HepG2 (cell line): ENCODE measurements around the gene UBE2B. TPM values are rescaled to one million over a fixed set of nuclear protein-coding genes. Genes with fewer than 3 reads are reported as not detected.

Source experiments
- ASH2L ChIP-seq: fragments of 300-600, 200-600 bp; sonication (generic); IDR thresholded peaks from 2 replicates; pipeline ENCODE4 v1.7.0; 2017; ENCODE audit warnings: low read depth, mild to moderate bottlenecking, moderate library complexity, mixed read lengths, low read length; ENCODE audit not compliant: insufficient read length
- BRCA1 ChIP-seq: sonication (generic); formaldehyde crosslinking; IDR thresholded peaks from 2 replicates; pipeline ENCODE4 v1.4.0; 2020; ENCODE audit warnings: missing genetic modification reagents
- HDAC1 ChIP-seq: sonication (generic); formaldehyde crosslinking; IDR thresholded peaks from 2 replicates; pipeline ENCODE4 v1.5.1; 2020; ENCODE audit warnings: mild to moderate bottlenecking, missing genetic modification reagents
- HIVEP1 ChIP-seq: sonication (generic); formaldehyde crosslinking; IDR thresholded peaks from 2 replicates; pipeline ENCODE4 v1.4.0; 2020; ENCODE audit warnings: mild to moderate bottlenecking, missing genetic modification reagents
- HNF1A ChIP-seq, 2 experiments: sonication (generic) in 1 of 2; formaldehyde crosslinking in 1 of 2; IDR thresholded peaks; 2 replicates each; pipeline versions ENCODE4 v1.4.0 to v1.6.1; 2016 to 2020; ENCODE audit warnings: borderline replicate concordance in 1 of 2, low read depth in 1 of 2, mild to moderate bottlenecking in 1 of 2, missing genetic modification reagents in 1 of 2
- NRL ChIP-seq: sonication (generic); formaldehyde crosslinking; IDR thresholded peaks from 2 replicates; pipeline ENCODE4 v1.5.0; 2020; ENCODE audit warnings: missing genetic modification reagents, mild to moderate bottlenecking, moderate library complexity, borderline replicate concordance
- XRCC5 ChIP-seq: fragments of 200-400 bp; formaldehyde crosslinking; optimal IDR thresholded peaks from 2 replicates; pipeline ENCODE3; 2017; ENCODE audit warnings: mild to moderate bottlenecking, low read length
- ZFP36L1 ChIP-seq: sonication (generic); formaldehyde crosslinking; IDR thresholded peaks from 2 replicates; pipeline ENCODE4 v1.8.0; 2022; ENCODE audit warnings: mild to moderate bottlenecking, missing genetic modification reagents, moderate library complexity
- ZNF274 ChIP-seq: sonication (generic); formaldehyde crosslinking; IDR thresholded peaks from 2 replicates; pipeline ENCODE4 v1.5.1; 2020; ENCODE audit warnings: mild to moderate bottlenecking, missing genetic modification reagents
- ZNF724P ChIP-seq: sonication (generic); formaldehyde crosslinking; IDR thresholded peaks from 2 replicates; pipeline ENCODE4 v1.8.0; 2022; ENCODE audit warnings: missing genetic modification reagents, borderline replicate concordance
- ZNF781 ChIP-seq: sonication (generic); formaldehyde crosslinking; IDR thresholded peaks from 2 replicates; pipeline ENCODE4 v1.5.1; 2020; ENCODE audit warnings: borderline replicate concordance, mild to moderate bottlenecking, missing genetic modification reagents; ENCODE audit errors: not compliant biosample characterization
- ZNF782 ChIP-seq: sonication (generic); formaldehyde crosslinking; IDR thresholded peaks from 2 replicates; pipeline ENCODE4 v1.4.0; 2020; ENCODE audit warnings: missing genetic modification reagents, mild to moderate bottlenecking, borderline replicate concordance
- polyA plus RNA-seq, 8 experiments: library from polyadenylated mRNA; depleted of rRNA in 3 of 8; stranded (reverse) in 7 of 8; unstranded in 1 of 8; fragments of >200 nt; fragmentation: Illumina TruSeq in 4 of 8; extraction: Trizol in 4 of 8; gene quantifications; 2 replicates each; pipeline versions ENCODE4 v1.2.1 to v1.2.3, GENCODE V29; 2011 to 2016; ENCODE audit warnings: low read depth in 4 of 8, missing spikeins in 1 of 8, mixed read lengths in 1 of 8; ENCODE audit not compliant: insufficient read depth in 1 of 8
- total RNA-seq, 5 experiments: library from RNA; depleted of rRNA; stranded (reverse); fragments of >200 nt; fragmentation: Illumina TruSeq; extraction: Trizol; gene quantifications; 2 replicates each; pipeline ENCODE4 v1.2.3, GENCODE V29; 2016; ENCODE audit warnings: low read depth in 1 of 5
- TF ChIP-seq, protein P1 (sequence below): sonication (generic); formaldehyde crosslinking; IDR thresholded peaks from 2 replicates; pipeline ENCODE4 v1.5.0; 2020; ENCODE audit warnings: mild to moderate bottlenecking, missing genetic modification reagents, borderline replicate concordance
- TF ChIP-seq, protein P2 (sequence below): sonication (generic); formaldehyde crosslinking; IDR thresholded peaks from 2 replicates; pipeline ENCODE4 v1.5.0; 2020; ENCODE audit warnings: mild to moderate bottlenecking, missing genetic modification reagents, moderate library complexity

Gene UBE2B
- total and polyA plus RNA-seq, 2 of the 13 experiments (the other 11 are each of a cell fraction or from before 2014, with no cell fraction given) = 25.2 to 56.0 TPM

DNA sequence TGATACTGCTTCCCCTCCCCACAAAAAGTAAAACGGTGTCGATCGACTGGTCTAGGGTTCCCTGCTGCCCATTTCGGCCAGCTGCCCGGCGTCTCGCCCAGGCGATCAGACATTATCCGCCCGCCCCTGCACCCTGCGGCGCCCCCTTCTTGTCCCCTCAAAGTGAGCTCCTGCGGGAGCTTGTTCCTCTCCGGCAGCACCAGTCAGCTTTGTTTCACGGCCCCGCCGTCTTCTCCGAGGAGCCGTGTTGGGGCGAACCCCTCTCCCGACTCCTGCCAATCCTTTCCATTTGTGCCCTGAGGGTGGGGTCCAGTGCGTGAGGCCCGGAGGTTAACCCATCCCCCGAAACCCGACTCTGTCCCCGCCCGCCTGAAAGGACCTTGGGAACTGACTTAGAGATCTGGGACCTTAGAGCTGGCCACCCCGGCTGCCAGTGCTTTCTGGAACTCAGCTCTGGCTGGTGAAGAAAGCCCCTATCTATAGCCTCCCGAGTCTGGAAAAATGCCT, 518 bp downstream of the UBE2B start (continued):
- TF ChIP-seq, protein P1, sequence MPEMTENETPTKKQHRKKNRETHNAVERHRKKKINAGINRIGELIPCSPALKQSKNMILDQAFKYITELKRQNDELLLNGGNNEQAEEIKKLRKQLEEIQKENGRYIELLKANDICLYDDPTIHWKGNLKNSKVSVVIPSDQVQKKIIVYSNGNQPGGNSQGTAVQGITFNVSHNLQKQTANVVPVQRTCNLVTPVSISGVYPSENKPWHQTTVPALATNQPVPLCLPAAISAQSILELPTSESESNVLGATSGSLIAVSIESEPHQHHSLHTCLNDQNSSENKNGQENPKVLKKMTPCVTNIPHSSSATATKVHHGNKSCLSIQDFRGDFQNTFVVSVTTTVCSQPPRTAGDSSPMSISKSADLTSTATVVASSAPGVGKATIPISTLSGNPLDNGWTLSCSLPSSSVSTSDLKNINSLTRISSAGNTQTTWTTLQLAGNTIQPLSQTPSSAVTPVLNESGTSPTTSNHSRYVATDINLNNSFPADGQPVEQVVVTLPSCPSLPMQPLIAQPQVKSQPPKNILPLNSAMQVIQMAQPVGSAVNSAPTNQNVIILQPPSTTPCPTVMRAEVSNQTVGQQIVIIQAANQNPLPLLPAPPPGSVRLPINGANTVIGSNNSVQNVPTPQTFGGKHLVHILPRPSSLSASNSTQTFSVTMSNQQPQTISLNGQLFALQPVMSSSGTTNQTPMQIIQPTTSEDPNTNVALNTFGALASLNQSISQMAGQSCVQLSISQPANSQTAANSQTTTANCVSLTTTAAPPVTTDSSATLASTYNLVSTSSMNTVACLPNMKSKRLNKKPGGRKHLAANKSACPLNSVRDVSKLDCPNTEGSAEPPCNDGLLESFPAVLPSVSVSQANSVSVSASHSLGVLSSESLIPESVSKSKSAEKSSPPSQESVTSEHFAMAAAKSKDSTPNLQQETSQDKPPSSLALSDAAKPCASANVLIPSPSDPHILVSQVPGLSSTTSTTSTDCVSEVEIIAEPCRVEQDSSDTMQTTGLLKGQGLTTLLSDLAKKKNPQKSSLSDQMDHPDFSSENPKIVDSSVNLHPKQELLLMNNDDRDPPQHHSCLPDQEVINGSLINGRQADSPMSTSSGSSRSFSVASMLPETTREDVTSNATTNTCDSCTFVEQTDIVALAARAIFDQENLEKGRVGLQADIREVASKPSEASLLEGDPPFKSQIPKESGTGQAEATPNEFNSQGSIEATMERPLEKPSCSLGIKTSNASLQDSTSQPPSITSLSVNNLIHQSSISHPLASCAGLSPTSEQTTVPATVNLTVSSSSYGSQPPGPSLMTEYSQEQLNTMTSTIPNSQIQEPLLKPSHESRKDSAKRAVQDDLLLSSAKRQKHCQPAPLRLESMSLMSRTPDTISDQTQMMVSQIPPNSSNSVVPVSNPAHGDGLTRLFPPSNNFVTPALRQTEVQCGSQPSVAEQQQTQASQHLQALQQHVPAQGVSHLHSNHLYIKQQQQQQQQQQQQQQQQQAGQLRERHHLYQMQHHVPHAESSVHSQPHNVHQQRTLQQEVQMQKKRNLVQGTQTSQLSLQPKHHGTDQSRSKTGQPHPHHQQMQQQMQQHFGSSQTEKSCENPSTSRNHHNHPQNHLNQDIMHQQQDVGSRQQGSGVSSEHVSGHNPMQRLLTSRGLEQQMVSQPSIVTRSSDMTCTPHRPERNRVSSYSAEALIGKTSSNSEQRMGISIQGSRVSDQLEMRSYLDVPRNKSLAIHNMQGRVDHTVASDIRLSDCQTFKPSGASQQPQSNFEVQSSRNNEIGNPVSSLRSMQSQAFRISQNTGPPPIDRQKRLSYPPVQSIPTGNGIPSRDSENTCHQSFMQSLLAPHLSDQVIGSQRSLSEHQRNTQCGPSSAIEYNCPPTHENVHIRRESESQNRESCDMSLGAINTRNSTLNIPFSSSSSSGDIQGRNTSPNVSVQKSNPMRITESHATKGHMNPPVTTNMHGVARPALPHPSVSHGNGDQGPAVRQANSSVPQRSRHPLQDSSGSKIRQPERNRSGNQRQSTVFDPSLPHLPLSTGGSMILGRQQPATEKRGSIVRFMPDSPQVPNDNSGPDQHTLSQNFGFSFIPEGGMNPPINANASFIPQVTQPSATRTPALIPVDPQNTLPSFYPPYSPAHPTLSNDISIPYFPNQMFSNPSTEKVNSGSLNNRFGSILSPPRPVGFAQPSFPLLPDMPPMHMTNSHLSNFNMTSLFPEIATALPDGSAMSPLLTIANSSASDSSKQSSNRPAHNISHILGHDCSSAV (CRISPR knock-in tag) = no peak
- no peak for TF ChIP-seq HNF1A (IDR thresholded peaks at IDR 0.05; ENCODE audit: low read depth)
- 0 out of 2 replicates have a peak, but pooled peaks have one; percentile 26 for TF ChIP-seq HNF1A (CRISPR knock-in tag; IDR thresholded peaks at IDR 0.05; ENCODE audit: borderline replicate concordance)
- TF ChIP-seq BRCA1 (CRISPR knock-in tag) = 0 out of 2 replicates have a peak, but pooled peaks have one; percentile 35
- TF ChIP-seq HIVEP1 (CRISPR knock-in tag) = peak; percentile 56
- TF ChIP-seq ZNF724P (CRISPR knock-in tag) = 0 out of 2 replicates have a peak, but pooled peaks have one; percentile 20
- peak; percentile 43; the same call in 1 of the 2 replicates for TF ChIP-seq ZNF274 (CRISPR knock-in tag)
- TF ChIP-seq, protein P2, sequence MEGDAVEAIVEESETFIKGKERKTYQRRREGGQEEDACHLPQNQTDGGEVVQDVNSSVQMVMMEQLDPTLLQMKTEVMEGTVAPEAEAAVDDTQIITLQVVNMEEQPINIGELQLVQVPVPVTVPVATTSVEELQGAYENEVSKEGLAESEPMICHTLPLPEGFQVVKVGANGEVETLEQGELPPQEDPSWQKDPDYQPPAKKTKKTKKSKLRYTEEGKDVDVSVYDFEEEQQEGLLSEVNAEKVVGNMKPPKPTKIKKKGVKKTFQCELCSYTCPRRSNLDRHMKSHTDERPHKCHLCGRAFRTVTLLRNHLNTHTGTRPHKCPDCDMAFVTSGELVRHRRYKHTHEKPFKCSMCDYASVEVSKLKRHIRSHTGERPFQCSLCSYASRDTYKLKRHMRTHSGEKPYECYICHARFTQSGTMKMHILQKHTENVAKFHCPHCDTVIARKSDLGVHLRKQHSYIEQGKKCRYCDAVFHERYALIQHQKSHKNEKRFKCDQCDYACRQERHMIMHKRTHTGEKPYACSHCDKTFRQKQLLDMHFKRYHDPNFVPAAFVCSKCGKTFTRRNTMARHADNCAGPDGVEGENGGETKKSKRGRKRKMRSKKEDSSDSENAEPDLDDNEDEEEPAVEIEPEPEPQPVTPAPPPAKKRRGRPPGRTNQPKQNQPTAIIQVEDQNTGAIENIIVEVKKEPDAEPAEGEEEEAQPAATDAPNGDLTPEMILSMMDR (CRISPR knock-in tag) = peak; percentile 29; the same call in 1 of the 2 replicates
- peak; percentile 50 for TF ChIP-seq ZNF781 (CRISPR knock-in tag)
- peak; percentile 9 for TF ChIP-seq XRCC5
- 0 out of 2 replicates have a peak, but pooled peaks have one; percentile 2 for TF ChIP-seq HDAC1 (CRISPR knock-in tag)
- 0 out of 2 replicates have a peak, but pooled peaks have one; percentile 4 for TF ChIP-seq ZFP36L1 (CRISPR knock-in tag)
- peak; percentile 6 for TF ChIP-seq ASH2L
- 0 out of 2 replicates have a peak, but pooled peaks have one; percentile 34 for TF ChIP-seq ZNF782 (CRISPR knock-in tag)
- peak; percentile 69; the same call in 1 of the 2 replicates for TF ChIP-seq NRL (CRISPR knock-in tag)
